ENCODE results near the gene DSCAM.

DNA sequence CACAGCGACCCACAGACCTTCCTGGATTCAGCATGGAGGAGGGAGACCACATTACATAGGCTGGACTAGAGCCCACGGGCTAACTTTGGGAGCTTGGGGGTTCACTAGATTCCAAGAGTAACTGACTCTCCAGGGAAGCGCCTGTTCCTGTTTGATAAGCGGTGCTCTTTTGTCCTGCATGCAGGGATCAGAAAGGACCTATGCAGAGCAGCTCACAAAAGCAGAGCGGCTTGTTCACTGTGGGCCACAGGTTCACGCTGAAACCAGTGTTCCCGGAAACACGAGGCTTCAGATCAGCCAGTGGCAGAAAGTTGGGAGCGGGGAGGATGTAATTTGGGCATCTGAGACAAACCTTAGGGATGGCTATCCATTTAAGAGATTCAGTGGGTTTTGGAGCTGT, 575.8 kb downstream of the DSCAM start:
- no peak for TF ChIP-seq RAD21 (IDR thresholded peaks at IDR 0.05; ENCODE audit: low read depth)
- TF ChIP-seq FOXM1 (IDR thresholded peaks at IDR 0.05; ENCODE audit: borderline replicate concordance, low read depth): no peak
- no peak for TF ChIP-seq ZBTB7A (IDR thresholded peaks at IDR 0.05; ENCODE audit: low read depth)

Data from Ishikawa (cell line).